ENCODE results near the gene MRPL3. TPM values are rescaled to one million over a fixed set of nuclear protein-coding genes. Genes with fewer than 3 reads are reported as not detected.

MRPL3 gene
- total and polyA plus RNA-seq, 3 donors from 2014 or later = 66.3 to 104 (median 86.2) TPM

- intact Hi-C loops (cut with DNase I; ENCODE audit: low total_unique reads) = no loop called here
- TF ChIP-seq POLR2A (IDR thresholded peaks at IDR 0.05) (no peak), CTCF (IDR thresholded peaks at IDR 0.05) (no peak)
- Histone ChIP-seq H3K27me3 (no peaks in the 10 kb centered on the region), H3K9me3 (no peaks in the 10 kb centered on the region), H3K4me3 (no peak overlapping the region), H3K36me3 (ENCODE audit: low read depth, missing control alignments) (no peaks in the 10 kb centered on the region), H3K4me1 (no peaks in the 10 kb centered on the region), H3K27ac (no peak overlapping the region)
- DNase-seq = no peak
These were observed 80.7 kb downstream of the MRPL3 start for GRCh38 chr3:131421957-131422498.

- Histone ChIP-seq H3K27me3 (no peaks in the 10 kb centered on the region), H3K4me1 (no peaks in the 10 kb centered on the region), H3K27ac (no peak overlapping the region), H3K9me3 (no peaks in the 10 kb centered on the region), H3K4me3 (no peak overlapping the region), H3K36me3 (ENCODE audit: low read depth, missing control alignments) (no peaks in the 10 kb centered on the region)
- WGBS, 2 donors = 87 to 92% methylated on average over 1 of the region's 1 CpG
- no peak for TF ChIP-seq POLR2A (IDR thresholded peaks at IDR 0.05)
- no peak for TF ChIP-seq CTCF (IDR thresholded peaks at IDR 0.05)
- intact Hi-C loops (cut with DNase I; ENCODE audit: low total_unique reads) = no loop called here
- no peak for DNase-seq
These were observed 81.5 kb downstream of the MRPL3 start for GRCh38 chr3:131421301-131421700.

GRCh38 chr3:131417751-131418150, 85.0 kb downstream of the MRPL3 start:
- Histone ChIP-seq H3K4me3 (no peak overlapping the region), H3K27ac (no peak overlapping the region), H3K9me3 (no peaks in the 10 kb centered on the region), H3K4me1 (no peaks in the 10 kb centered on the region), H3K36me3 (ENCODE audit: low read depth, missing control alignments) (no peaks in the 10 kb centered on the region), H3K27me3 (no peaks in the 10 kb centered on the region)
- intact Hi-C loops (cut with DNase I; ENCODE audit: low total_unique reads) = no loop called here
- no peak for DNase-seq
- 52 to 72% methylated on average over 2 of the region's 2 CpGs for WGBS, 2 donors
- no peak for TF ChIP-seq POLR2A (IDR thresholded peaks at IDR 0.05)
- TF ChIP-seq CTCF (IDR thresholded peaks at IDR 0.05) = no peak

Small RNA genes within 50 kb of the gene (small RNA-seq; reads per million reads assigned to genes)
- gene AC107027.2 (0 reads per million in 2 donors), gene SNORA58 (21.3 to 36.1 reads per million in 2 donors)

Other genes starting within 250 kb of the MRPL3 start
- gene NUDT16, start 121.2 kb downstream of the MRPL3 start, total RNA-seq = 10 to 100 TPM; 20.8 to 26.4 TPM
- gene NUDT16, start 121.2 kb downstream of the MRPL3 start, polyA plus RNA-seq (ENCODE audit: insufficient read depth, low read depth, low replicate concordance) = 20.6 TPM